Neuronal stem cell (in vitro differentiated cells): ENCODE results near the gene PATJ. TPM values are rescaled to one million over a fixed set of nuclear protein-coding genes. Genes with fewer than 3 reads are reported as not detected.

Experiments
- DNase-seq: peaks from one replicate; pipeline ENCODE4 v3.0.0-alpha.2; 2013; ENCODE audit warnings: low spot score
- H2AFZ ChIP-seq: one replicate; pipeline ENCODE4 v1.6.1; 2013; ENCODE audit warnings: mild to moderate bottlenecking, low read length, inconsistent platforms
- H2AK5ac ChIP-seq: 2 replicates; pipeline ENCODE4 v1.6.1; 2013; ENCODE audit warnings: low read depth, mild to moderate bottlenecking, inconsistent platforms, low read length, moderate library complexity, mixed read lengths
- H2BK120ac ChIP-seq: 2 replicates; pipeline ENCODE4 v1.6.1; 2013; ENCODE audit warnings: low read depth, mild to moderate bottlenecking, inconsistent platforms, low read length, moderate library complexity, mixed read lengths
- H2BK12ac ChIP-seq: one replicate; pipeline ENCODE4 v1.6.1; 2013; ENCODE audit warnings: low read length, inconsistent platforms
- H2BK15ac ChIP-seq: 2 replicates; pipeline ENCODE4 v1.6.1; 2013; ENCODE audit warnings: mild to moderate bottlenecking, low read length, inconsistent platforms, mixed read lengths
- H2BK5ac ChIP-seq: one replicate; pipeline ENCODE4 v1.6.1; 2013; ENCODE audit warnings: inconsistent platforms, mild to moderate bottlenecking, low read length, moderate library complexity
- H3K14ac ChIP-seq: one replicate; pipeline ENCODE4 v1.6.1; 2013; ENCODE audit warnings: low read length, inconsistent platforms
- H3K18ac ChIP-seq: 2 replicates; pipeline ENCODE4 v1.6.1; 2013; ENCODE audit warnings: low read length, inconsistent platforms
- H3K23ac ChIP-seq: 2 replicates; pipeline ENCODE4 v1.6.1; 2013; ENCODE audit warnings: low read depth, mild to moderate bottlenecking, mixed read lengths, low read length, inconsistent platforms; ENCODE audit not compliant: poor library complexity
- H3K27ac ChIP-seq: replicated peaks from 3 replicates; pipeline ENCODE4 v1.5.1; 2013; ENCODE audit warnings: low read length, inconsistent platforms
- H3K27me3 ChIP-seq, 3 experiments: 2 replicates each; pipeline ENCODE4 v1.6.1; 2013; ENCODE audit warnings: low read length in 3 of 3, mild to moderate bottlenecking in 2 of 3, inconsistent platforms in 1 of 3, low read depth in 1 of 3, mixed read lengths in 1 of 3, moderate library complexity in 1 of 3; ENCODE audit not compliant: control insufficient read depth in 3 of 3, insufficient read depth in 3 of 3
- H3K36me3 ChIP-seq, 2 donors: replicated peaks in 1 of 2; 2 replicates each; pipeline ENCODE4 v1.6.1; 2013; ENCODE audit warnings: low read length in 2 of 2; ENCODE audit not compliant: control insufficient read depth in 2 of 2, insufficient read depth in 2 of 2
- H3K4ac ChIP-seq: 2 replicates; pipeline ENCODE4 v1.6.1; 2013; ENCODE audit warnings: inconsistent platforms, mild to moderate bottlenecking, low read length, moderate library complexity
- H3K4me1 ChIP-seq, 2 donors: 1 replicate in 1 of 2; 2 replicates in 1 of 2; pipeline ENCODE4 v1.6.1; 2013; ENCODE audit warnings: low read length in 2 of 2, low read depth in 1 of 2; ENCODE audit not compliant: control insufficient read depth in 2 of 2, insufficient read depth in 1 of 2
- H3K4me2 ChIP-seq: one replicate; pipeline ENCODE4 v1.6.1; 2013; ENCODE audit warnings: mild to moderate bottlenecking, low read length, inconsistent platforms; ENCODE audit not compliant: insufficient read depth, poor library complexity, severe bottlenecking
- H3K4me3 ChIP-seq, 2 donors: 2 replicates each; pipeline ENCODE4 v1.5.1; 2013; ENCODE audit warnings: low read length in 2 of 2, mild to moderate bottlenecking in 2 of 2, inconsistent platforms in 1 of 2, moderate library complexity in 1 of 2
- H3K79me1 ChIP-seq: one replicate; pipeline ENCODE4 v1.6.1; 2013; ENCODE audit warnings: low read depth, mild to moderate bottlenecking, inconsistent platforms, low read length, moderate library complexity
- H3K9ac ChIP-seq: one replicate; pipeline ENCODE4 v1.6.1; 2013; ENCODE audit warnings: mild to moderate bottlenecking, low read depth, low read length, inconsistent platforms; ENCODE audit not compliant: poor library complexity
- H3K9me3 ChIP-seq, 2 donors: replicated peaks in 1 of 2; 2 replicates each; pipeline versions ENCODE3 to v1.6.1; 2013; ENCODE audit warnings: low read length in 2 of 2, mild to moderate bottlenecking in 2 of 2, inconsistent platforms in 1 of 2, low read depth in 1 of 2, mixed read lengths in 1 of 2, moderate library complexity in 1 of 2; ENCODE audit not compliant: control insufficient read depth in 2 of 2, insufficient read depth in 1 of 2
- H4K8ac ChIP-seq: one replicate; pipeline ENCODE4 v1.6.1; 2013; ENCODE audit warnings: low read depth, mild to moderate bottlenecking, inconsistent platforms, low read length, moderate library complexity
- H4K91ac ChIP-seq: one replicate; pipeline ENCODE4 v1.6.1; 2013; ENCODE audit warnings: low read length, low read depth, mild to moderate bottlenecking, inconsistent platforms; ENCODE audit not compliant: poor library complexity
- WGBS, 2 donors: extraction: QIAGEN DNeasy Blood & Tissue Kit; methylation state at CpG; one replicate each; pipeline ENCODE4 v1.1.7; 2013; ENCODE audit warnings: missing lambda C conversion rate in 2 of 2, mixed read lengths in 1 of 2; ENCODE audit not compliant: insufficient read length in 2 of 2, insufficient replicate concordance in 1 of 2; ENCODE audit errors: extremely low coverage in 2 of 2; 5-methylcytosine and 5-hydroxymethylcytosine counted together
- small RNA-seq: library from polyadenylated mRNA; stranded (forward); fragments of <200 nt; extraction: miRNeasy Mini kit (QIAGEN cat#:217004); gene quantifications from one replicate; pipeline ENCODE3, GENCODE V24; 2013; ENCODE audit not compliant: insufficient read depth

PATJ gene

DNA sequence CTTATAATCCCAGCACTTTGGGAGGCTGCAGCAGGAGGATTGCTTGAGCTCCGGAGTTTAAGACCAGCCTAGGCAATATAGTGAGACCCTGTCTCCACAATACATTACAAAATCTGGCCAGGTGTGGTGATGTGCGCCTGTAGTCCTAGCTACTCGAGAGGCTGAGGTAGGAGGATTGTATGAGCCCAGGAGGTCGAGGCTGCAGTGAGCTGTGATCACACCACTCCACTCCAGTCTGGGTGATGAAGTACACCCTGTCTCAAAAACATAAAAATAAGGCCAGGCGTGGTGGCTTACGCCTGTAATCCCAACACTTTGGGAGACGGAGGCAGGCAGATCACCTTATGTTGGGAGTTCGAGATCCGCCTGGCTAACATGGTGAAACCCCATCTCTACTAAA, 480.0 kb downstream of the PATJ start:
- no peaks in the 10 kb centered on the region for H3K79me1 ChIP-seq
- H4K91ac ChIP-seq, result no peak overlapping the region
- H3K14ac ChIP-seq, result no peak overlapping the region
- no peak overlapping the region for H3K4me2 ChIP-seq
- H2BK15ac ChIP-seq, result no peak overlapping the region
- no peaks in the 10 kb centered on the region for H3K9me3 ChIP-seq
- H2BK12ac ChIP-seq, result no peak overlapping the region
- H3K4me3 ChIP-seq, result no peak overlapping the region
- no peak overlapping the region for H3K18ac ChIP-seq
- no peak overlapping the region for H4K8ac ChIP-seq
- no peaks in the 10 kb centered on the region for H3K27me3 ChIP-seq
- no peak overlapping the region for H2BK120ac ChIP-seq
- no peak overlapping the region for H3K23ac ChIP-seq
- no peak overlapping the region for H3K9ac ChIP-seq
- no peak overlapping the region for H2AFZ ChIP-seq
- peaks cover 0 to 2% of the 10 kb centered on the region in 2 donors for H3K36me3 ChIP-seq
- H2AK5ac ChIP-seq, result no peak overlapping the region
- no peak overlapping the region for H3K27ac ChIP-seq
- H3K4me1 ChIP-seq, result no peaks in the 10 kb centered on the region
- no peak overlapping the region for H2BK5ac ChIP-seq
- H3K4ac ChIP-seq, result no peak overlapping the region
- no peak for DNase-seq
- no CpG with 5 or more reads among the region's 9 CpGs for WGBS, 2 donors

DNA sequence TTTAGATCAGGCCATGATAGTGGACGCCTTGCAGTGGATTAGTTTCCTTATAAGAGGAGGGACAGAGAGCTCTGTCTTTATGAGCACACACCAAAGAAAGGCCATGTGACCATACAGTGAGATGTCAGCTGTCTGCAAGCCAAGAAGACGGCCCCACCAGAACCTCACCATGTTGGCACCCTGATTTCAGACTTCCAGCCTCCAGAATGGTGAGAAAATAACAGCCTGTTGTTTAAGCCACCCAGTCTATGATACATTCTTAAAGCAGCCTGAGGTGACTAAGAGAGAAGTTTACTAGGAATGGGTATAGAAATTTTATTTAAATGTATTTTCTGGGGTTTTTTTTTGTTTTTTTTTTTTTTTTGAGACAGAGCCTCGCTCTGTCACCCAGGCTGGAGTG, 481.9 kb downstream of the PATJ start:
- H3K36me3 ChIP-seq, result peaks cover 0 to 2% of the 10 kb centered on the region in 2 donors
- H3K79me1 ChIP-seq, result no peaks in the 10 kb centered on the region
- no CpG with 5 or more reads among the region's 3 CpGs for WGBS, 2 donors
- H3K9ac ChIP-seq, result no peak overlapping the region
- H3K4me3 ChIP-seq, result no peak overlapping the region
- no peak overlapping the region for H4K91ac ChIP-seq
- H3K9me3 ChIP-seq, result no peaks in the 10 kb centered on the region
- no peak overlapping the region for H2AFZ ChIP-seq
- H2AK5ac ChIP-seq, result no peak overlapping the region
- H2BK12ac ChIP-seq, result no peak overlapping the region
- H3K27ac ChIP-seq, result no peak overlapping the region
- no peak overlapping the region for H3K18ac ChIP-seq
- no peak overlapping the region for H2BK120ac ChIP-seq
- H3K4ac ChIP-seq, result no peak overlapping the region
- H3K23ac ChIP-seq, result no peak overlapping the region
- H4K8ac ChIP-seq, result no peak overlapping the region
- no peaks in the 10 kb centered on the region for H3K27me3 ChIP-seq
- no peak overlapping the region for H2BK5ac ChIP-seq
- H3K4me1 ChIP-seq, result no peaks in the 10 kb centered on the region
- no peak for DNase-seq
- H2BK15ac ChIP-seq, result no peak overlapping the region
- H3K14ac ChIP-seq, result no peak overlapping the region
- no peak overlapping the region for H3K4me2 ChIP-seq

DNA sequence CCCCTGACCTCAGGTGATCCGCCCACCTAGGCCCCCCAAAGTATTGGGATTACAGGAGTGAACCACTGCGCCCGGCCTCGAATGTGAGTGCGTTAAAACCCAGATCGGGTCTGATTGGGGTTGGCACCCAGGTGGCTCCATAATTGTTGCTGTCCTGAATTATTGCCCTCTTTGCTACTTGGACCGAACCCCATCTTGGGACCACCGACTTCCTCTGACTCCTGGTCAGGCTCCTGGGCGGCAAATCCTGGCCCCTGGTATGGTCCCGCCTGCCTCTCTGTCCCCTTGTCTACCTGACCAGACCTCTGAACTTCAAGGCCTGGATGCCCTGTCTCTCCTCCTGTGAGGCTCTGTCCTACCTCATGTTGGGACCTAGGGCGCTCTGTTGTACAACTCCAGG, 485.2 kb downstream of the PATJ start:
- no CpG with 5 or more reads among the region's 11 CpGs for WGBS, 2 donors
- H2BK15ac ChIP-seq, result no peak overlapping the region
- no peak overlapping the region for H3K27ac ChIP-seq
- H3K79me1 ChIP-seq, result no peaks in the 10 kb centered on the region
- H3K4me3 ChIP-seq, result no peak overlapping the region
- no peak overlapping the region for H3K14ac ChIP-seq
- no peak overlapping the region for H3K18ac ChIP-seq
- no peak overlapping the region for H3K9ac ChIP-seq
- no peak overlapping the region for H2BK12ac ChIP-seq
- H2AFZ ChIP-seq, result no peak overlapping the region
- no peak overlapping the region for H2BK5ac ChIP-seq
- H4K91ac ChIP-seq, result no peak overlapping the region
- H3K36me3 ChIP-seq, result peaks cover 0 to 2% of the 10 kb centered on the region in 2 donors
- no peaks in the 10 kb centered on the region for H3K9me3 ChIP-seq
- no peak overlapping the region for H3K23ac ChIP-seq
- H4K8ac ChIP-seq, result no peak overlapping the region
- no peak overlapping the region for H2AK5ac ChIP-seq
- H3K4ac ChIP-seq, result no peak overlapping the region
- no peaks in the 10 kb centered on the region for H3K27me3 ChIP-seq
- no peak overlapping the region for H3K4me2 ChIP-seq
- no peak overlapping the region for H2BK120ac ChIP-seq
- H3K4me1 ChIP-seq, result peaks cover 0 to 2% of the 10 kb centered on the region in 2 donors
- DNase-seq, result no peak

Small RNAs within 50 kb of the gene (small RNA-seq; reads per million reads assigned to genes)
- gene LAMTOR5P1 (not detected), gene MIR3116-1 (not detected), gene RN7SL180P (not detected), gene RNU6-1177P (not detected), gene RNU6-414P (not detected)
